WTC11 (cell line): ENCODE data around the gene PRICKLE3. TPM values are rescaled to one million over a fixed set of nuclear protein-coding genes. Genes with fewer than 3 reads are reported as not detected.

ENCODE experiments used
- ATAC-seq: fragments of 200-7000 bp; cut with Tn5 transposase; 2 replicates; pipeline ENCODE4 v1.10.0; 2021; ENCODE audit warnings: mild to moderate bottlenecking, moderate library complexity
- CTCF ChIA-PET: fragments of 300-600 bp; sonication (Branson Sonifier 250); formaldehyde crosslinking; loops from one replicate; lab custom pipeline; 2021; ENCODE audit warnings: antibody characterized with exemption; lab: Charles Lee
- POLR2A ChIA-PET: fragments of 350-600 bp; sonication (Branson Sonifier 250); formaldehyde crosslinking; loops from one replicate; lab custom pipeline; 2021; ENCODE audit warnings: antibody characterized with exemption; lab: Charles Lee
- DNase-seq: peaks from one replicate; pipeline ENCODE4 v3.0.0; 2021; ENCODE audit warnings: low spot score
- H3K27ac Mint-ChIP-seq: 2 replicates; pipeline ENCODE4 v1.8.0; 2021; ENCODE audit warnings: mixed read lengths
- H3K27me3 Mint-ChIP-seq: 2 replicates; pipeline ENCODE4 v1.8.0; 2021; ENCODE audit warnings: low read depth, mild to moderate bottlenecking, moderate library complexity, mixed read lengths
- H3K36me3 Mint-ChIP-seq: 2 replicates; pipeline ENCODE4 v1.8.0; 2021; ENCODE audit warnings: mixed read lengths
- H3K4me1 Mint-ChIP-seq: 2 replicates; pipeline ENCODE4 v1.8.0; 2022; ENCODE audit warnings: mixed read lengths
- H3K4me3 Mint-ChIP-seq: 2 replicates; pipeline ENCODE4 v1.8.0; 2021; ENCODE audit warnings: mild to moderate bottlenecking, moderate library complexity, mixed read lengths
- H3K9me3 Mint-ChIP-seq: 2 replicates; pipeline ENCODE4 v1.8.0; 2021; ENCODE audit warnings: mixed read lengths
- CREB1 ChIP-seq: sonication (generic); formaldehyde crosslinking; IDR thresholded peaks from 2 replicates; pipeline ENCODE4 v1.8.0; 2023; ENCODE audit warnings: mild to moderate bottlenecking, missing genetic modification reagents
- EMX1 ChIP-seq: fragments of 250-450 bp; sonication (Bioruptor Pico); IDR thresholded peaks from 2 replicates; pipeline ENCODE4 v1.8.0; 2021; ENCODE audit warnings: mild to moderate bottlenecking
- FOXP1 ChIP-seq: sonication (generic); formaldehyde crosslinking; IDR thresholded peaks from 2 replicates; pipeline ENCODE4 v1.8.0; 2022; ENCODE audit warnings: missing genetic modification reagents, mild to moderate bottlenecking, moderate library complexity, borderline replicate concordance
- HMGA2 ChIP-seq: fragments of 250-450 bp; sonication (Bioruptor Pico); IDR thresholded peaks from 2 replicates; pipeline ENCODE4 v1.4.0; 2021; ENCODE audit warnings: mild to moderate bottlenecking, moderate library complexity
- MYBL2 ChIP-seq: sonication (generic); formaldehyde crosslinking; IDR thresholded peaks from 2 replicates; pipeline ENCODE4 v1.8.1; 2023; ENCODE audit warnings: mild to moderate bottlenecking, moderate library complexity, missing genetic modification reagents
- PRRX2 ChIP-seq: fragments of 250-450 bp; sonication (Bioruptor Pico); IDR thresholded peaks from 2 replicates; pipeline ENCODE4 v1.8.0; 2021; ENCODE audit warnings: mild to moderate bottlenecking
- RORB ChIP-seq: fragments of 250-450 bp; sonication (Bioruptor Pico); IDR thresholded peaks from 2 replicates; pipeline ENCODE4 v1.9.0; 2021; ENCODE audit warnings: mild to moderate bottlenecking
- ZNF138 ChIP-seq: sonication (generic); formaldehyde crosslinking; conservative IDR thresholded peaks from 2 replicates; pipeline ENCODE4 v1.8.1; 2022; ENCODE audit warnings: mild to moderate bottlenecking, moderate library complexity, missing genetic modification reagents
- total RNA-seq: library from RNA; stranded (reverse); gene quantifications from 3 replicates; pipeline ENCODE4 v1.2.3, GENCODE V29; 2021
- TF ChIP-seq, protein P1 (sequence below): sonication (generic); formaldehyde crosslinking; IDR thresholded peaks from 2 replicates; pipeline ENCODE4 v1.8.1; 2022; ENCODE audit warnings: missing genetic modification reagents, borderline replicate concordance
- TF ChIP-seq, protein P2 (sequence below): sonication (generic); formaldehyde crosslinking; IDR thresholded peaks from 2 replicates; pipeline ENCODE4 v1.8.0; 2022; ENCODE audit warnings: mild to moderate bottlenecking, missing genetic modification reagents
- TF ChIP-seq, protein P3 (sequence below): sonication (generic); formaldehyde crosslinking; IDR thresholded peaks from 2 replicates; pipeline ENCODE4 v1.8.1; 2023; ENCODE audit warnings: mild to moderate bottlenecking, missing genetic modification reagents
- TF ChIP-seq, protein P4 (sequence below): sonication (generic); formaldehyde crosslinking; IDR thresholded peaks from 2 replicates; pipeline ENCODE4 v1.8.0; 2022; ENCODE audit warnings: missing genetic modification reagents
- TF ChIP-seq, protein P5 (sequence below): sonication (generic); formaldehyde crosslinking; IDR thresholded peaks from 2 replicates; pipeline ENCODE4 v1.8.0; 2023; ENCODE audit warnings: mild to moderate bottlenecking, missing genetic modification reagents
- TF ChIP-seq, protein P6 (sequence below): sonication (generic); formaldehyde crosslinking; IDR thresholded peaks from 2 replicates; pipeline ENCODE4 v1.8.1; 2022; ENCODE audit warnings: mild to moderate bottlenecking, moderate library complexity, missing genetic modification reagents
- TF ChIP-seq, protein P7 (sequence below): sonication (generic); formaldehyde crosslinking; IDR thresholded peaks from 2 replicates; pipeline ENCODE4 v1.8.1; 2023; ENCODE audit warnings: mild to moderate bottlenecking, missing genetic modification reagents
- TF ChIP-seq, protein P8 (sequence below): sonication (generic); formaldehyde crosslinking; IDR thresholded peaks from 2 replicates; pipeline ENCODE4 v1.8.1; 2022; ENCODE audit warnings: mild to moderate bottlenecking, missing genetic modification reagents, moderate library complexity, borderline replicate concordance

The PRICKLE3 gene
- total RNA-seq, 1 experiment from 2014 or later, result 14.6 TPM

DNA sequence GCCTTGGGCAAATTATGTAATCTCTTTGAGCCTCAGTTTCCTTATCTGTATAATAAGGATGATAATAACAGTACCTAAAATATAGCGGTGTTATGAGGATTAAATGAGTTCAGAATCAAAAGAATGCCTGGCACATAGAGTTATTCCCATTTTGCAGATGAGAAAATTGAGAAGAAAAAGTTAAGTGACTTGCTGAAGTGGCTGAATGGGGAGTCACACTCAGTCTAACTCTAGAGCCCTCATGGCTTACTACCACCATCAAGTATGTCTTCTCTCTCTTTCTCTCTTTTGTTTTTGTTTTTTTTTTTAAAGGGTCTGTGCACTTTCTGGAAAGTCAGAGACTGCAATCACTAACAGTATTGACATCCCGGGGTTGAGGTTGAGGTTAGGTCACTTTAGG is 46.4 kb upstream of the PRICKLE3 start:
- no peaks in the 10 kb centered on the region for H3K36me3 Mint-ChIP-seq
- no peak overlapping the region for H3K27ac Mint-ChIP-seq
- H3K27me3 Mint-ChIP-seq, result peaks cover 2% of the 10 kb centered on the region
- POLR2A ChIA-PET, result no interaction called here
- no peak overlapping the region for H3K4me3 Mint-ChIP-seq
- CTCF ChIA-PET, result no interaction called here
- no peak for ATAC-seq
- TF ChIP-seq ZNF138 (CRISPR knock-in tag) (no peak), EMX1 (CRISPR knock-in tag) (no peak)
- TF ChIP-seq, protein P1, sequence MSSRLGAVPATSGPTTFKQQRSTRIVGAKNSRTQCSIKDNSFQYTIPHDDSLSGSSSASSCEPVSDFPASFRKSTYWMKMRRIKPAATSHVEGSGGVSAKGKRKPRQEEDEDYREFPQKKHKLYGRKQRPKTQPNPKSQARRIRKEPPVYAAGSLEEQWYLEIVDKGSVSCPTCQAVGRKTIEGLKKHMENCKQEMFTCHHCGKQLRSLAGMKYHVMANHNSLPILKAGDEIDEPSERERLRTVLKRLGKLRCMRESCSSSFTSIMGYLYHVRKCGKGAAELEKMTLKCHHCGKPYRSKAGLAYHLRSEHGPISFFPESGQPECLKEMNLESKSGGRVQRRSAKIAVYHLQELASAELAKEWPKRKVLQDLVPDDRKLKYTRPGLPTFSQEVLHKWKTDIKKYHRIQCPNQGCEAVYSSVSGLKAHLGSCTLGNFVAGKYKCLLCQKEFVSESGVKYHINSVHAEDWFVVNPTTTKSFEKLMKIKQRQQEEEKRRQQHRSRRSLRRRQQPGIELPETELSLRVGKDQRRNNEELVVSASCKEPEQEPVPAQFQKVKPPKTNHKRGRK (CRISPR knock-in tag), result no peak
- TF ChIP-seq, all 79 proteins: peak for 0
- Mint-ChIP-seq H3K9me3 (no peaks in the 10 kb centered on the region), H3K4me1 (peaks cover 10% of the 10 kb centered on the region)
- no peak for DNase-seq

DNA sequence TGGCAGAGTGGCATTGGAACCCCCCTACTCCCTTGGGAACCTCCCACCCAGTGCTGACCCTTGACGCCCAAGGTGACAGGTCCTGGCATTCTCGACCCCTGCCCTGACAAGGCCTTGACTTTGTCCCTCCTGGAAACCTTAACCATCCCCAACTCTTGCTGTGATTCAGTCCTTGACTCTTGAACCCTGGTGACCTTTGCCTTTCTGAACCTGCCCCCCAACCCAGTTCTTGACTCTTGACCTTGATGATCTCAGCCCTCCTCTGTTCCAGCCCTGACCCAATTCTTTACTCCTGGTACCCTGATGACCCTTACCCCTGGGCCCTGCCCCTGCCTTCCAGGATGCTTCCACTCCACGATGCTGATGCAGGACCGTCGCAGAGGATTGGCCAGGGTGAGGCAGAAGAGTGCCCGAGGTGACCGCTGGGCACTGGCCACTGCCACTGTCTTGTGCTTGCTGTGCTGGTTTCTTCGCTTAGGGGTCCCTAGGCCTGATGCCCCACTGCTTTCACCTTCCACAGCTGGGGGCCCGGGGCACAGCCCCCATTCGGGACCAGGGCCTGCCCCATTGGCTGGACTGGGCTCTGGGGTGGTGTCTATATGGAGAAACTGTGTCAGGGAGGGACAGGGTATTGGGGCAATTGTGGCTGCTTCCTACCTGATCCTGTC is 45.3 kb upstream of the PRICKLE3 start:
- DNase-seq, result no peak
- ATAC-seq, result no peak
- H3K27ac Mint-ChIP-seq, result no peak overlapping the region
- peak overlapping the region; percentile 75 for H3K4me3 Mint-ChIP-seq
- no peaks in the 10 kb centered on the region for H3K36me3 Mint-ChIP-seq
- H3K4me1 Mint-ChIP-seq, result peaks cover 10% of the 10 kb centered on the region
- POLR2A ChIA-PET, result no interaction called here
- H3K9me3 Mint-ChIP-seq, result no peaks in the 10 kb centered on the region
- CTCF ChIA-PET, result interaction anchor here (0.6 to 1.3 kb wide), 4 partner anchors 38 to 47 kb away, joined by 3 to 6 read pairs (median 4); no protein-coding TSS in a partner anchor
- H3K27me3 Mint-ChIP-seq, result peaks cover 6% of the 10 kb centered on the region
- TF ChIP-seq, protein P2, sequence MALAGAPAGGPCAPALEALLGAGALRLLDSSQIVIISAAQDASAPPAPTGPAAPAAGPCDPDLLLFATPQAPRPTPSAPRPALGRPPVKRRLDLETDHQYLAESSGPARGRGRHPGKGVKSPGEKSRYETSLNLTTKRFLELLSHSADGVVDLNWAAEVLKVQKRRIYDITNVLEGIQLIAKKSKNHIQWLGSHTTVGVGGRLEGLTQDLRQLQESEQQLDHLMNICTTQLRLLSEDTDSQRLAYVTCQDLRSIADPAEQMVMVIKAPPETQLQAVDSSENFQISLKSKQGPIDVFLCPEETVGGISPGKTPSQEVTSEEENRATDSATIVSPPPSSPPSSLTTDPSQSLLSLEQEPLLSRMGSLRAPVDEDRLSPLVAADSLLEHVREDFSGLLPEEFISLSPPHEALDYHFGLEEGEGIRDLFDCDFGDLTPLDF (CRISPR knock-in tag), result no peak
- TF ChIP-seq, protein P3, sequence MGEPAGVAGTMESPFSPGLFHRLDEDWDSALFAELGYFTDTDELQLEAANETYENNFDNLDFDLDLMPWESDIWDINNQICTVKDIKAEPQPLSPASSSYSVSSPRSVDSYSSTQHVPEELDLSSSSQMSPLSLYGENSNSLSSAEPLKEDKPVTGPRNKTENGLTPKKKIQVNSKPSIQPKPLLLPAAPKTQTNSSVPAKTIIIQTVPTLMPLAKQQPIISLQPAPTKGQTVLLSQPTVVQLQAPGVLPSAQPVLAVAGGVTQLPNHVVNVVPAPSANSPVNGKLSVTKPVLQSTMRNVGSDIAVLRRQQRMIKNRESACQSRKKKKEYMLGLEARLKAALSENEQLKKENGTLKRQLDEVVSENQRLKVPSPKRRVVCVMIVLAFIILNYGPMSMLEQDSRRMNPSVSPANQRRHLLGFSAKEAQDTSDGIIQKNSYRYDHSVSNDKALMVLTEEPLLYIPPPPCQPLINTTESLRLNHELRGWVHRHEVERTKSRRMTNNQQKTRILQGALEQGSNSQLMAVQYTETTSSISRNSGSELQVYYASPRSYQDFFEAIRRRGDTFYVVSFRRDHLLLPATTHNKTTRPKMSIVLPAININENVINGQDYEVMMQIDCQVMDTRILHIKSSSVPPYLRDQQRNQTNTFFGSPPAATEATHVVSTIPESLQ (CRISPR knock-in tag), result no peak
- TF ChIP-seq CREB1 (CRISPR knock-in tag), result no peak
- no peak for TF ChIP-seq PRRX2
- TF ChIP-seq, protein P4, sequence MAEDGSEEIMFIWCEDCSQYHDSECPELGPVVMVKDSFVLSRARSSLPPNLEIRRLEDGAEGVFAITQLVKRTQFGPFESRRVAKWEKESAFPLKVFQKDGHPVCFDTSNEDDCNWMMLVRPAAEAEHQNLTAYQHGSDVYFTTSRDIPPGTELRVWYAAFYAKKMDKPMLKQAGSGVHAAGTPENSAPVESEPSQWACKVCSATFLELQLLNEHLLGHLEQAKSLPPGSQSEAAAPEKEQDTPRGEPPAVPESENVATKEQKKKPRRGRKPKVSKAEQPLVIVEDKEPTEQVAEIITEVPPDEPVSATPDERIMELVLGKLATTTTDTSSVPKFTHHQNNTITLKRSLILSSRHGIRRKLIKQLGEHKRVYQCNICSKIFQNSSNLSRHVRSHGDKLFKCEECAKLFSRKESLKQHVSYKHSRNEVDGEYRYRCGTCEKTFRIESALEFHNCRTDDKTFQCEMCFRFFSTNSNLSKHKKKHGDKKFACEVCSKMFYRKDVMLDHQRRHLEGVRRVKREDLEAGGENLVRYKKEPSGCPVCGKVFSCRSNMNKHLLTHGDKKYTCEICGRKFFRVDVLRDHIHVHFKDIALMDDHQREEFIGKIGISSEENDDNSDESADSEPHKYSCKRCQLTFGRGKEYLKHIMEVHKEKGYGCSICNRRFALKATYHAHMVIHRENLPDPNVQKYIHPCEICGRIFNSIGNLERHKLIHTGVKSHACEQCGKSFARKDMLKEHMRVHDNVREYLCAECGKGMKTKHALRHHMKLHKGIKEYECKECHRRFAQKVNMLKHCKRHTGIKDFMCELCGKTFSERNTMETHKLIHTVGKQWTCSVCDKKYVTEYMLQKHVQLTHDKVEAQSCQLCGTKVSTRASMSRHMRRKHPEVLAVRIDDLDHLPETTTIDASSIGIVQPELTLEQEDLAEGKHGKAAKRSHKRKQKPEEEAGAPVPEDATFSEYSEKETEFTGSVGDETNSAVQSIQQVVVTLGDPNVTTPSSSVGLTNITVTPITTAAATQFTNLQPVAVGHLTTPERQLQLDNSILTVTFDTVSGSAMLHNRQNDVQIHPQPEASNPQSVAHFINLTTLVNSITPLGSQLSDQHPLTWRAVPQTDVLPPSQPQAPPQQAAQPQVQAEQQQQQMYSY (CRISPR knock-in tag), result no peak
- TF ChIP-seq, protein P5, sequence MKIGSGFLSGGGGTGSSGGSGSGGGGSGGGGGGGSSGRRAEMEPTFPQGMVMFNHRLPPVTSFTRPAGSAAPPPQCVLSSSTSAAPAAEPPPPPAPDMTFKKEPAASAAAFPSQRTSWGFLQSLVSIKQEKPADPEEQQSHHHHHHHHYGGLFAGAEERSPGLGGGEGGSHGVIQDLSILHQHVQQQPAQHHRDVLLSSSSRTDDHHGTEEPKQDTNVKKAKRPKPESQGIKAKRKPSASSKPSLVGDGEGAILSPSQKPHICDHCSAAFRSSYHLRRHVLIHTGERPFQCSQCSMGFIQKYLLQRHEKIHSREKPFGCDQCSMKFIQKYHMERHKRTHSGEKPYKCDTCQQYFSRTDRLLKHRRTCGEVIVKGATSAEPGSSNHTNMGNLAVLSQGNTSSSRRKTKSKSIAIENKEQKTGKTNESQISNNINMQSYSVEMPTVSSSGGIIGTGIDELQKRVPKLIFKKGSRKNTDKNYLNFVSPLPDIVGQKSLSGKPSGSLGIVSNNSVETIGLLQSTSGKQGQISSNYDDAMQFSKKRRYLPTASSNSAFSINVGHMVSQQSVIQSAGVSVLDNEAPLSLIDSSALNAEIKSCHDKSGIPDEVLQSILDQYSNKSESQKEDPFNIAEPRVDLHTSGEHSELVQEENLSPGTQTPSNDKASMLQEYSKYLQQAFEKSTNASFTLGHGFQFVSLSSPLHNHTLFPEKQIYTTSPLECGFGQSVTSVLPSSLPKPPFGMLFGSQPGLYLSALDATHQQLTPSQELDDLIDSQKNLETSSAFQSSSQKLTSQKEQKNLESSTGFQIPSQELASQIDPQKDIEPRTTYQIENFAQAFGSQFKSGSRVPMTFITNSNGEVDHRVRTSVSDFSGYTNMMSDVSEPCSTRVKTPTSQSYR (CRISPR knock-in tag), result no peak
- TF ChIP-seq, protein P6, sequence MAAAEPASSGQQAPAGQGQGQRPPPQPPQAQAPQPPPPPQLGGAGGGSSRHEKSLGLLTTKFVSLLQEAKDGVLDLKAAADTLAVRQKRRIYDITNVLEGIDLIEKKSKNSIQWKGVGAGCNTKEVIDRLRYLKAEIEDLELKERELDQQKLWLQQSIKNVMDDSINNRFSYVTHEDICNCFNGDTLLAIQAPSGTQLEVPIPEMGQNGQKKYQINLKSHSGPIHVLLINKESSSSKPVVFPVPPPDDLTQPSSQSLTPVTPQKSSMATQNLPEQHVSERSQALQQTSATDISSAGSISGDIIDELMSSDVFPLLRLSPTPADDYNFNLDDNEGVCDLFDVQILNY (CRISPR knock-in tag), result no peak
- TF ChIP-seq, protein P7, sequence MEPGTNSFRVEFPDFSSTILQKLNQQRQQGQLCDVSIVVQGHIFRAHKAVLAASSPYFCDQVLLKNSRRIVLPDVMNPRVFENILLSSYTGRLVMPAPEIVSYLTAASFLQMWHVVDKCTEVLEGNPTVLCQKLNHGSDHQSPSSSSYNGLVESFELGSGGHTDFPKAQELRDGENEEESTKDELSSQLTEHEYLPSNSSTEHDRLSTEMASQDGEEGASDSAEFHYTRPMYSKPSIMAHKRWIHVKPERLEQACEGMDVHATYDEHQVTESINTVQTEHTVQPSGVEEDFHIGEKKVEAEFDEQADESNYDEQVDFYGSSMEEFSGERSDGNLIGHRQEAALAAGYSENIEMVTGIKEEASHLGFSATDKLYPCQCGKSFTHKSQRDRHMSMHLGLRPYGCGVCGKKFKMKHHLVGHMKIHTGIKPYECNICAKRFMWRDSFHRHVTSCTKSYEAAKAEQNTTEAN (CRISPR knock-in tag), result no peak
- no peak for TF ChIP-seq FOXP1 (CRISPR knock-in tag)
- TF ChIP-seq RORB, result no peak
- no peak for TF ChIP-seq MYBL2 (CRISPR knock-in tag)
- TF ChIP-seq HMGA2 (CRISPR knock-in tag), result no peak
- TF ChIP-seq, protein P8, sequence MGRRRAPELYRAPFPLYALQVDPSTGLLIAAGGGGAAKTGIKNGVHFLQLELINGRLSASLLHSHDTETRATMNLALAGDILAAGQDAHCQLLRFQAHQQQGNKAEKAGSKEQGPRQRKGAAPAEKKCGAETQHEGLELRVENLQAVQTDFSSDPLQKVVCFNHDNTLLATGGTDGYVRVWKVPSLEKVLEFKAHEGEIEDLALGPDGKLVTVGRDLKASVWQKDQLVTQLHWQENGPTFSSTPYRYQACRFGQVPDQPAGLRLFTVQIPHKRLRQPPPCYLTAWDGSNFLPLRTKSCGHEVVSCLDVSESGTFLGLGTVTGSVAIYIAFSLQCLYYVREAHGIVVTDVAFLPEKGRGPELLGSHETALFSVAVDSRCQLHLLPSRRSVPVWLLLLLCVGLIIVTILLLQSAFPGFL, result no peak
